ENCODE measurements around the gene FAM174C.
"Not testable (repeated sequence)": the region's sequence is repeated elsewhere in the genome, so short reads cannot be mapped to it uniquely, and the experiment has no call there.

The FAM174C gene

DNA sequence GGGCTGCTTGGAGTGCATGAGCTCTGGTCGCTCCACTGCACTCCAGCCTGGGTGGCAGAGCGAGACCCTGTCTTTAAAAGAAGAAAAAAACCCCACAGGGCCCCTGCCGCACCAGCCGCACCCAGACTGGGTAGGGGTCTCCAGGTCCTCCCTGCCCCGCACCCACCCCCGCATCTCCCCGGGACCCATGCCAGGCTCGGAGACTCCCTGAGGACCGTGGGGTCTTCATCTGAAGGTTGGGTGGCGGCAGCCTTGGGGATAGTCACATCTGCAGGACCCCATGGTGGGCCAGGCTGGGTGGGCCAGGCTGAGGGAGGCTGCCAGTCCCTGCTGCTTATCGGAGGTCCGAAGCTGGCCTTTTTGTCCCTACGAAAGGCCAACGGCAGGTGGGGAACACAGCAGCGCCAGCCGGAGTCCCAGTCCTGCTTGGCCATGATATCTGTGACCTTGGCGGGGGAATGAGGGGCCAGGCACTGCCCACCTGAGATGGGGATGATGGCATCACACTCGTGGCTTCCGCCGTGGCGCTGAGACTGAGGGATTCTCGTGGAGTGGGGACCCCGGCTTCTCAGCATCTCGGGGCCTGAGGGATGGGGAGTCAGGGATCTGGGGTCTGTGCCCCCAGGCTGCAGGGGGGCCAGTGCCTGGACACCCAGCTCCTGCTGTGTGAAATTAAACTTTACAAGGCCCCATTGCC is 21.4 kb downstream of the FAM174C start:
- no peak for DNase-seq (ENCODE audit: low read depth in 4 of 4, low spot score in 1 of 4)

DNA sequence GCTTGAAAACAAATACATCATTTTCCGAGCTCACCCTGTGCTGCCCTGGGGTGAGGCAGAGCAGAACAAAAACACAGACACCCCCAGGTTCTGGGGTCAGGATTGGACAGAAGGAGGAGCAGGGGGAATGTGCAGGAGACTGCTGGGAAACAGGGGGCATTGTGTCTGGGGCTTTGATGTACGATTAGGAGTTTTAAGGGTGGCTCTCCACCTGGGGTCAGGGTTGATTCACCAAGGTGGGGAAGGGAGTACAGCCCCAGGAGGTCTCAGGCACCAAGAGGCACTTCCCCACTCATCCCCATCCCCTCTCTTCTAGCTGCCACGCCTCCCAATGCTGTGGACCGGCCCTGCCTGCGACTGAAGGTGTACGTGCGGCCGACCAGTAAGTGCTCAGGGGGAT is 22.9 kb downstream of the FAM174C start:
- DNase-seq (ENCODE audit: low read depth in 4 of 4, low spot score in 1 of 4) = no peak

DNA sequence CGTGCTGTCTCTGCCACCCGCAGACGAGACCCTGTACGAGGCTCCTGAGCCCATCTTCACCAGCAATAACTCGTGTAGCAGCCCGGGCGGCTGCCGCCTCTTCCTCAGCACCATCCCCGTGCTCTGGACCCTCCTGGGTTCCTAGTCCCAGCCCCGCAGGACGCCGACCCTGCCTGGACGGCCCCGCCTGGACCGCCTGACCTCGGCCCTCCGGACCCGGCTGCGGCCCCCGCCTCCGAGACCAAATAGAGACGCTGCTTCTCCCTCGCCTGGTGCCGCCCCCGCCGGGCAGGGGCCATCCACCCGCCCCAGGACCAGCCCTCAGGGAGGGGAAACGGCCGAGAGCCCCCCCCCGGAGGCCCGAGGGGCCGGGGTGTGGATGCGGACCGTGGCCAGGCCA is 24.5 kb downstream of the FAM174C start:
- no peak for DNase-seq (ENCODE audit: low read depth in 4 of 4, low spot score in 1 of 4)

DNA sequence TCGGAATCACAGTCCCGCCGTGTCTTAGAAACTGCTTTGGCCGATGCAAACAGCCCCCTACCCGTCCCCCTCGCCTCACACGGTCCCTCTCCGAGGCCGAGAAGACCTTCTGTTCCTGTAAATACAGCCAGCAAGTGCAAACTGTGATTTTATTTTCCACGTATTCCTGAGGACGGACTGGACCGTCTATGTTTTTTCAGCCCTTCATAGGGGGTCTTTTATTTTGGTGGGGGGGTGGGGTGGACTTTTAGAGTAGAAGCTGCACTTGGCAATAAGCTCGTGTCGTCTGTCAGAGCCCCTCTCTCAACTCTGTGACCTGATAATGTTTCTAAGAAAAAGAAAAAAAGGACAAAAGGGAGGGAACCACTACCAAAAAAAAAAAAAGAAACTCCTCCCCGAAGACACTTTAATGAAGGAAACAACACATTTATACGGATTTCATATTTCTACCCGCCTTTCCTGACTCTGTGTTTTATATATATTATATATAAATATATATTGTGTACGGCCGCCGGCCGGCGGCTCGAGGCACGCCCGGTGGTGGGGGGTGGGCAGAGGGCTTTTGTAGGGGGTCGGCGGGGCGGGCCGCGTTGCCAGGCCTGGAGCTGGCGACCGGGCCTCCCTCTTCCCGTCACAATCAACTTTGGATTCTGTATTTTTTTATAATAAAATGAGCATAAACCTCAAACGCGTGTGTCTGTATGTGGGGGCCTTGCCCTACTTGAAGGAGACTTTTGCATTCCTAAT is 25.6 kb downstream of the FAM174C start:
- DNase-seq (ENCODE audit: low read depth in 4 of 4, low spot score in 1 of 4) = no peak

DNA sequence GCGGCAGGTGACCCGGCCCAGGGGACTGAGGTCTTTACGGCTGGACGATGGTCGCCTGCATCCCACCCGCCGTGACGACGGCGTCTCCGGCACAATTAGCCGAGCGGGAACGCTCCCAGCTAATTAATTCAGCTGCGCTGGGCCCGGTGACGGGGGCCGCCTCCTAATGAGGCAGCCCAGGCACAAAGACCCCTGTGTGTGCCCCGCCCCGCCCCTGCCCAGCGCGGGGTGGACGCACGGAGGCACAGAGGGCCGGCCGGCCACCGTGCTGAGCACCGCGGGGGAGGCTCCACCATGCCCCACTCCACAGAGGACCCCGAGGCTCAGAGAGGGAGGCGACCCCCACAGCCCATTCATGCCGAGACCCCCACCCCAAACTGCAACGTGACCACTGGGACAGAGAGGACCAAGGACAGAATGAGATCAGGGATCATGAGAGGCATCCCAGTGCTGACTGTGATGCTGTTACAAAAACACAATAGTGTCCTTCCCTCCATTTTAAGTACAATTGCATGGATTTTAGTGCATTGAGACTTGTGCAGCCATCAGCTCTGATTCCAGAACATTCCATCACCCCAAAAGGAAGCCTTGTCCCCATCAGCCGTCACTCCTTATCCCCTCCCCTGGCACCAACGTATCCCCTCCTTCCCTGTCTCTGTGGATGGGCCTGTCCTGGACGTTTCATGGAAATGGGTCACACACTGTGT is 27.4 kb downstream of the FAM174C start:
- no peak for DNase-seq (ENCODE audit: low read depth in 4 of 4, low spot score in 1 of 4)

DNA sequence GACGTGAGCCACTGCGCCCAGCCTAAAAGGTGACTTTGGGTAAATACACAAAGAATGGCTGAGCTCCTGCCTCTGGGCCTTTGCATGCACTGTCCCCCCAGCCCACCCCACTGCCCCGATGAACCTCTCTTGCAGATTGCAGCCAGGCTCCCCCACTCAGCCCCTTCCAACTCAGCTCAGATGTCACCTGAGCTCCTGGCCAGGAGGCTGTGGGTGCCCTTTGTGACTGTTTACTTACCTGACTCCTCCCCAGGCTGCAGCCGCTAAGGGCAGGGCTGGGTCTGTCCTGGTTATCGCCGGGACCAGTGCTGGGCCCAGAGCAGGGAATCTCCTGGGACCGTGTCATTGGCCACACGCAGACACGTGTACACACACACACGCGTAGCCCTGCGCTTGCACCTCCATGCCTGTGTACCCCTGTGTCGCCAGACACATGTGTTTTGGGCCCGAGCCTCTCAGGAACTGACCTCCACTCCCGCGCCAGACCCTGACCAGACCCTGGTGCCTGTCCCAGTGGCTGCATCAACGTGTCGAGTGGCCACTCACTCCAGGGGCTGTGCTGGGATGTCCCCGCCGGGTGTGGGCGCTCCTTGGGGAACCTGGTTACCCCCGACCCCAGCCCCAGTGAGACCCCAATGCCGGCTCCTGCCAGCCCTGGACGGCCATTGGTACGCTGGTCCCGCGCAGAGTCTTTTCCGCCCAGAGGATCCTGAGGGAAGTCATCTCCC is 29.0 kb downstream of the FAM174C start:
- no peak for DNase-seq (ENCODE audit: low read depth in 4 of 4, low spot score in 1 of 4)

DNA sequence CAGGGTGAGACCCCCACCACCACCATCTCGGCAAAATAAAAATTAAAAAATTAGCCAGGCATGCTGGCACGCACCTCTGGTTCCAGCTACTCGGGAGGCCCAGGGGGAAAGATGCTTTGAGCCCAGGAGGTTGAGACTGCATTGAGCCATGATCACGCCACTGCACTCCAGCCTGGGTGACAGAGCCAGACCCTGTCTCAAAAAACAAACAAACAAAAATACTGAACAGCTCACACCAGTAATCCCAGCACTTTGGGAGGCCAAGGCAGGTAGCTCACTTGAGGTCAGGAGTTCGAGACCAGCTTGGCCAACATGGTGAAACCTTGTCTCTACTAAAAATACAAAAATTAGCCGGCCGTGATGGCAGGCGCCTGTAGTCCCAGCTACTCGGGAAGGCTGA is 30.0 kb downstream of the FAM174C start:
- not testable (repeated sequence) for DNase-seq (ENCODE audit: low read depth in 4 of 4, low spot score in 1 of 4)

DNA sequence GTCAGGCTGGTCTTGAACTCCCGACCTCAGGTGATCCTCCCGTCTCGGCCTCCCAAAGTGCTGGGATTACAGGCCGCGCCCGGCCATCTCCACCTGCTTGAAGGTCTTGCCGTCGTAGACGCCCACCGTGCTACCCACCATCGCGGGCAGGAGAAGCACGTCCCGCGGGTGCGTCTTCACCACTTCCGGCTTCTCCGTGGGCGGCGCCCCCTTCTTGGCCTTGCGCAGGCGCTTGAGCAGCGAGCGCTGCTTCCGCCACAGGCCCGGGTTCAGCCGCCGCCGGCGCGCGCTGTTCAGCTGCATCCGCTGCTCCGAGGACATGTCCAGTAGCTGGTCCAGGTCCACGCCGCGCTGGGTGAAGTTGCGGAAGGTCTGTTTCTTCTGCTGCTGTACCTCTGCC is 32.0 kb downstream of the FAM174C start:
- DNase-seq (ENCODE audit: low read depth in 4 of 4, low spot score in 1 of 4) = no peak

DNA sequence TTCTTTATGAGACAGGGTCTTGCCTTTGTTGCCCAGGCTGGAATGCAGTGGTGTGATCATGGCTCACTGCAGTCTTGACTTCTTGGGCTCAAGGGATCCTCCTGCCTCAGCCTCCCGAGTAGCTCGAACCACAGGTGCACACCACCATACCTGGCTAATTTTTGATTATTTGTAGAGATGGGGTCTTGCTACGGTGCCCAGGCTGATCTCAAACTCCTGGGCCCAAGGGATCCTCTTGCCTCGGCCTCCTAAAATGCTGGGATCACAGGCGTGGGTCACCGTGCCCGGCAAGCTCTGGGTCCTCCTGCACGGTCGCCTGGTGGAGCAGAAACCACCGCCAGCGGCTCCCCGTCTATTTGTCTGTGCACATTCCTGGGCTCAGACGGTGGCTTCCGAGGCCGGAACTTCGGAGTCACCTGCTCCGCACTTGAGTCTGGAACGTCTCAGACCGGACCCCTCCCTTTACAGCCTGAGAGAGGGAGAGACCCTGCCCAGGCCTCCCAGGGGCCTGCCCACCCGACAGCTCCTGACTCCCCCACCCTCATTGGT is 32.5 kb downstream of the FAM174C start:
- DNase-seq (ENCODE audit: low read depth in 4 of 4, low spot score in 1 of 4) = no peak

DNA sequence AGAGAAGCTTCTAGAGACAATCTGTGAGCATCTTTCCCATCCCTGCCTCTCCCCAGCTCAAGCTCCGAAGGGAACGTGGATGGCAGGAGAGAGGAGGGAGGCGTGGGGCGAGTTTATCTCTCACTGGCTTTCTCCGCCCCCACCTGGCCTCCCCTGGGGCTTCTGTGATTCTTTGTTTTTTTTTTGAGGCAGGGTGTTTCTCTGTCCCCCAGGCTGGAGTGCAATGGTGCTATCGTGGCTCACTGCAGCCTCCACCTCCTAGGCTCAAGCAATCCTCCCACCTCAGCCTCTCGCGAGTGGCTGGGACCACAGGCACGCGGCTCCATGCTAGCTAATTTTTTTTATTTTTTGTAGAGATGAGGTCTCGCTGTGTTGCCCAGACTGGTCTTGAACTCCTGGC is 33.4 kb downstream of the FAM174C start:
- no peak for DNase-seq (ENCODE audit: low read depth in 4 of 4, low spot score in 1 of 4)

DNA sequence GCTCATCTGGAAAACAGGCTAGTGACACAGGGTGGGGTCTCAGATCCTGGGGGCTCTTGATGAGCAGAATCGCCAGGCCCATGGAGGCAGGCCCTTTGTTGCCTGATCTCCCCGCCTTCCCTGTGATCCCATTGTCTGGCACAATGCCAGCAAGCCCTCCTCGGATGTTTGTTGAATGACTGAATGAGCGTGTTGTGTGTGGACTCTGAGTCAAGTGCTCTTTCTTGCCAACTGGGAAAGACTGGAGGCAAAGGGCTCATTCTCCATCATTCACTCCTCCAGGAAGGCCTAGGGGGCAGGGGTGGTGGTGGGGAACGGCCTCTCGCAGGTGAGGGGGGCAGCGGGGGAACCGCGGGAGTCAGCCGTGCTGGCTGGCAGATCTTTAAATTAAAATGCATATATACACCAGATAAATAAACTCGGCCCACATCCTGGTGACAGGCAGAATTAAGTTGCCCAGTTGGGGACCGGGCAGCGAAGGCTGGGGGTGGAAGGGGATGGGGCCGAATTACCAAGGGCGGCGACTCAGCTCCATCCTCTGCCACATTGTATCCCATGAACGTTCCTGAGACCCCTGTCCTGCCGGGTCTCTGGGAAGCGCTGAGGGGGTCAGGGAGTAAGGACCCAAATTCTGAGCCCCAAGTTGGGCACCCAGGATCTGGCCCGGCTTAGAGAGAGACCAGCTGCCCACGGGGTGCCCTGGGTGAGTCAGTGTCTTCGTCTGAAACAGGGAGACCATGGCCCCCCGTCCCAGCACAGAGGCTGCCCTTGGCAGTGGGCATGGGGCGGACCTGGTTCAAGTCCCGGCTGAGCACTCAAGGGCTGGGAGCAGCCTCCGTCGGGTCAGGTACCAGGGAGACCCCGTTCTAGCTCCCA is 34.9 kb downstream of the FAM174C start:
- DNase-seq (ENCODE audit: low read depth in 4 of 4, low spot score in 1 of 4) = no peak

DNA sequence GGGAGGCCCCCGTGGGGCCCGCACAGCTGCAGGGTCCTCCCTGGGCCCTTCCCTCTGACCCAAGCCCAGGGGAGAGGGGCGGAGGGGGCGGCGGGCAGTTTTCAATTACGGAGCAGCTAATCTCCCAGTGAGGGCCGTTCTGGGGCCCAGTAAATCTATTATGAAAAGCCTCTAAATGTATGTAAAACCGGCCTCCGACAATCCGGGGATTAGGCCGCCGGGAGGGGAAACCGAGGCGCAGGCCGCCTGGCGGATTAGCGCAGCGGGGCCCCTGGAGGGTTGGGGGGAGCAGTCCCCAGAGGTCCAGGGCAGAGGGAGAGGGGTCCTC is 35.5 kb downstream of the FAM174C start:
- no peak for DNase-seq (ENCODE audit: low read depth in 4 of 4, low spot score in 1 of 4)

DNA sequence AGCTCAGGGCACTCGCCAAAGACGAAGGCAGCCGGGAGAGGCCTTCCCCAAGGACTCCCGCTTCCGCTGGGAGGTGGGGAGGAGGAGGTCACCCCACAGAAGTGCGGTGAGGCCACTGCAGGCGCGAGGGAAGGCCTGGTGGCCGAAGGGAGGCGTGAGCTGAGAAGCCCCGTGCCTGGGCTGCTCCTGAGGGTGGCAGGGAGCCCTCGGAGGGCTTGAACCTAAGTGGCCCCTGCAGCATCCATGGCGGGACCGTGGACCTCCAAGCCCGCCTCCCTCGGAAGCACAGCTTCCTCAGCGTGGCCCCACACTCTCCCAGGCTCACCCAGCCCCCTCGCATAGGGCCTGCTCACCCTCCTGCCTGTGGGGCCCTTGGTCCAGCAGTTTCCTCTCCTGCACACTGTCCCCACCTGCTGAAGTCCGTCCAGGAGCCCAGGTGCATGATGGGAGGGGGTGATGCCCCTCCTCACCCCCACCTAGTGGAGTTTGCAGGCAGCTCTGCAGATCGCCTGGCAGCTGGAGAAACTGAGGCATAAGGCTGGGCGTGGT is 36.3 kb downstream of the FAM174C start:
- DNase-seq (ENCODE audit: low read depth in 4 of 4, low spot score in 1 of 4) = no peak

DNA sequence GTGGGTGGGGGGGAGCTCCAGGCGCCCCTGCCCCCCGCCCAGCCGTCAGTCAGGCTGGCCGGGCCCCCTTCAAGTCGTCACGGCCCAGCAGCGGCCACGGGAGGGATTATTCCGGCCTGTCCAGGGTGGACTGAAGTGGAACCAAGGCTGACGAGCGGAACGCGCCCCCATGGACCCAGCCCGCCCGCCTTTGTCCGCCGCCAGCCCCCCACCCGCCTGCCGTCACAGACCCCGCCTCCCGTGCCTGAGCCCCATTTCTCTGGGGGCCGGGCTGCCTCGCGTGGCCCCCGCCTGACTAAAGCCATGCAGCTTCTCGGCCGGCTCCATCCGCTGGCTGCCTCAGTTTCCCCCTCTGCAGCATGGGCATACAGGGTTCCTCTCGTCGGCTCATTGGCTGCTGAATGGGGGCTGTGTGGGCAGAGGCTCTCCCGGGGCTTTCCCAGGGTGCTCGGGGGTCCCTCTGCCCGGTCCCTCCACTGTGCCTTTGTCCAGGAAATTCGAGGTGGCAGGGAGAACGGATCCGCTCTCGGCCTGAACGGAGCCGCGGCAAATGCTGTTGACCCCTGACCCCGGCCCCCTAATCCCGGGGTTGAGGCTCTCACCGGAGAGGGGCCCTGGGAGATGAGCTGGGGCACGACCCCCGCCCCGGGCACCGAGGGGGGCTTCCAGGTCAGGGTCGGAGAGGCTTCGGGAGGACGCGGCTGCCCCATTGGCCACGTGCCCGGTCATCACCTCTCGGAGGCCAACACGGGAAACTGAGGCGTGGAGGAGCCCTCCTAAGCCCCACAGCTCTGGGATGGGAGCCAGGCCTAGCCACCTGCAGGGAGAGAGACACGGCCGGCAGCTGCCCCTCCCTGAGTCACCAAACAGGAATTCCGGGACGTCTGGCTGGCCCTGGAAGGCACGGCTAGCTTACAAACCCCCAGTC is 37.7 kb downstream of the FAM174C start:
- DNase-seq (ENCODE audit: low read depth in 4 of 4, low spot score in 1 of 4) = no peak

DNA sequence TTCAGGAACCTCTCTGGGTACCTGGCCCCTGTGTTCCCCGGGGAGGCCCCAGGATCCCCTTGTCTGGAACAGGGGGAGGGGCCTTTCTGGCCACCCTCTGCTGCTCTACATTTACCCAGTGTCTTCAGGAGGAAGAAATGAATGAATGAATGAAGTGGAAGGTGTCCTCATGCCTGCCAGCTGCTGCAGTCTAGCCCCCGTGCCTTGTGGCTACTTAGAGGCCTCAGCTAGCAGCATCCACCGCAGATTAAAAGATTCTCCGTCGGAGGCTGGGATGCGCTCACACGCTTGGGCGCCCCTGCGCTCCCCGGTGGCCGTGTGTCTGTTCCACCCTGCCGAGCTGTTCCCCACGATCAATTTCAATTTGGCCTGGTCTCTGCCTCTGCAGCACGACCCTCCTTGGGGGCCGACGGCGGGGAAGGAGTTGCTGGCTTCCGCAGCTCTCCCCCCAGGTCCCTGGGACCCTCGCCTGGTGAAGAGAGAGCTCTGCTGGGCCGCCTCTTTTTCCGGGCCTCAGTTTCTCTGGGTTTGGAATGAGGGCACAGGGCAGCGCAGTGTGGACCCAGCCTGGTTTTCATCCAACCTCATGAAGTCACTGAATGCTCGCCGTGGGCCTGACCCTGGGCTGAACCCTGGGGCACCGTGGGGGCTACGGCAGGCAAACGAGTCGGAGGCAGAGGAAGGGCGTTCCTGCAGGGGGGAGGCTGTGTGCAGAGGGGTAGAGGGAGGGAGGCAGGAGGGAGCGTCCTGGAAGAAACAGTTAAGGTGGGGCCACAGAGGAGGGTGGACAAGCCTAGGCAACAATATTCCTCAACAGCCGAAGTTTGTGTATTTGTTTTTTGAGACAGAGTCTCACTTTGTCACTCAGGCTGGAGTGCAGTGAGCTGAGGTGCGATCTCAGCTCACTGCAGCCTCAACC is 38.6 kb downstream of the FAM174C start:
- DNase-seq (ENCODE audit: low read depth in 4 of 4, low spot score in 1 of 4) = no peak

DNA sequence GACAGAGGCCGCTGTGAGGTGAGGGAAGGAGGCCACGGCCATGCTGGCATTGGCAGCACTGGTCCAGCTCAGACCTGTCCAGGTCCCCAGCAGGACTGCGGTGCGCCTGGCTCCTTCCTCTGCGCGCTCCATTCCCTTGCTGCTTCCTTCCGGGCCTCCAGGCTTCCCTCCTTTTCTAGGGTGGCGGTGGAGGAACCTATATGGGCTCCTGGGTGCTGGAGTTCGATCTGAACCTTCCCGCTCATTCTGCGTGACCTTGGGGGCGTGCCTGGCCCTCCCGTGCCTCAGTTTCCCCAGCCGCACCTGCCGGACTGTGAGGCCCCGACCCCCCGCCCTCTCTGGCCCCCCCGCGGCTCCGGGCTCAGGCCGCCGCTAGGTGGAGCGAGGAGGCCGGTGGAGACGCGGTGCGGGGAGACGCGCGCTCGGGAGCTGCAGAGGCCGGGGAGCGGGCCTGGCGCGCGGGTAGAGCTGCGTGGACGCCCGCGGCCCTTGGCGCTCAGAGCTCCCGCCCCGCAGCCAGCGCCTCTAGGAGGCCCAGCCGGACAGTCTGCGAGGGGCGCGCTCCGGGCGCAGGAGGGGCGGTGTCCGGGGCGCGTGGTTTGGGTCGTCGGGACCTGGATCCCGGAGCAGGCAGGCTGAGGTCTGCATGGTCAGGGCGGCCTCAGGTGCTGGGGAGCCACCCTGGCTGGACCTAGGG is 40.3 kb downstream of the FAM174C start:
- DNase-seq (ENCODE audit: low read depth in 4 of 4, low spot score in 1 of 4) = peak in 2 of 4 experiments; percentile 9 to 28

DNA sequence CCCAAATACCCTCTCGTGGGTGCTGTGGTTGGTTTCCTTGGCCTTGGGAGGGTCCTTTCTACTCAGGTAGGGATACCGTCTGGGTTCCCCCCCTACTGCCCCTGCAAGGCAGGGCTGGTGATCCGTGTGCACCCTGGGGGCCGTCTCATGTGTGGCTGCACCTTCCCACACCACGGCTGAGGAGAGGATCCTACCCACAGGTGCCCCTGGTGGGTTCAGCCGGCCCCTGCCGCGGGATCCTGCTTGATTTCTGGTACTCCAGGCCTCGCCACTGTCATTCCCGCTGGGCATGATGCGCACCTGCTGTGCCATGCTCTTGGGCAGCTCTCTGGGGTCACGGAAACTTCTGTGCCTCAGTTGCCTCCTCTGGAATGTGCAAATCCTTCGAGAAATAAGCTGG is 41.1 kb downstream of the FAM174C start:
- no peak for DNase-seq (ENCODE audit: low read depth in 4 of 4, low spot score in 1 of 4)
